ENCODE results near the gene ST7.

- TF ChIP-seq PPARA (CRISPR knock-in tag; IDR thresholded peaks at IDR 0.05; ENCODE audit: borderline replicate concordance) = no peak
- TF ChIP-seq, protein P1, sequence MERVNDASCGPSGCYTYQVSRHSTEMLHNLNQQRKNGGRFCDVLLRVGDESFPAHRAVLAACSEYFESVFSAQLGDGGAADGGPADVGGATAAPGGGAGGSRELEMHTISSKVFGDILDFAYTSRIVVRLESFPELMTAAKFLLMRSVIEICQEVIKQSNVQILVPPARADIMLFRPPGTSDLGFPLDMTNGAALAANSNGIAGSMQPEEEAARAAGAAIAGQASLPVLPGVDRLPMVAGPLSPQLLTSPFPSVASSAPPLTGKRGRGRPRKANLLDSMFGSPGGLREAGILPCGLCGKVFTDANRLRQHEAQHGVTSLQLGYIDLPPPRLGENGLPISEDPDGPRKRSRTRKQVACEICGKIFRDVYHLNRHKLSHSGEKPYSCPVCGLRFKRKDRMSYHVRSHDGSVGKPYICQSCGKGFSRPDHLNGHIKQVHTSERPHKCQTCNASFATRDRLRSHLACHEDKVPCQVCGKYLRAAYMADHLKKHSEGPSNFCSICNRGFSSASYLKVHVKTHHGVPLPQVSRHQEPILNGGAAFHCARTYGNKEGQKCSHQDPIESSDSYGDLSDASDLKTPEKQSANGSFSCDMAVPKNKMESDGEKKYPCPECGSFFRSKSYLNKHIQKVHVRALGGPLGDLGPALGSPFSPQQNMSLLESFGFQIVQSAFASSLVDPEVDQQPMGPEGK (CRISPR knock-in tag; IDR thresholded peaks at IDR 0.05; ENCODE audit: borderline replicate concordance) = no peak
- TF ChIP-seq ISL1 (CRISPR knock-in tag; IDR thresholded peaks at IDR 0.05) = no peak
- TF ChIP-seq TOX (CRISPR knock-in tag; IDR thresholded peaks at IDR 0.05; ENCODE audit: borderline replicate concordance) = no peak
These were observed 219.9 kb downstream of the ST7 start for GRCh38 chr7:117173035-117173770.

Data from SK-N-SH treated with all-trans-retinoic acid at 6 μM for 48 hours (cell line).